Measurements from ENCODE around the gene MYO7A.
A peak's percentile ranks its signal among the peaks of the same experiment; 100 is the strongest.

DNA sequence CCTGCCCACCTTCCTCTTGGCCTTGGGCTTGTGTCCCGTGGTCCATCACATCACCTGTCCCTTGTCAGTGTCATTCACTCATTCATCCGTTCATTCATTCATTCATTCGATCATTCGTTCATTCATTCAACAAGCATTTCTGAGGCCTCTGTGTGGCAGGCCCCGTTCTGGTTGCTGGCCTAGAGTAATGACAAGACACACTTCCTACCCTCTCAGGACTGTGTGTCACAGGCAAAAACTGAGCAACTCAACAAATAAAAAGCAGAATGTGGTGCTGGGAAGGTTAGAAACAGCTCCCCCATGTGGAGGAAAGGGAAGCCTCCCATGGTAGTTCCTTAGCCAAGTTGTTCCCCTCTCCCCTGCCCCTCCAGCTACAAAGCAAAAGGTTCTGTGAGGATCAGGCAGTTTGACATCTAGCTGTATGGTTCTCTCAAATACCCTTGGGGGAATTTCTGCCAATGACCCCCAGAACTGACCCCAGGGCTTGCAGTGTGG, 27.0 kb upstream of the MYO7A start:
- TF ChIP-seq CTCF (IDR thresholded peaks at IDR 0.05) (peak in 2 of 6 experiments; percentile 18 to 45), POLR2A (IDR thresholded peaks at IDR 0.05) (no peak)
